Stimulated activated CD8-positive, alpha-beta memory T cell treated with anti-CD3 and anti-CD28 coated beads, Interleukin-12 subunit alpha, Interleukin-12 subunit beta, amount 100 ng/mL, for 24 hours (primary cell): ENCODE results near the gene TPCN2.
"Not testable (repeated sequence)": the region's sequence is repeated elsewhere in the genome, so short reads cannot be mapped to it uniquely, and the experiment has no call there.

ENCODE experiments used
- DNase-seq: peaks from one replicate; pipeline ENCODE4 v3.0.0-alpha.2; 2020; ENCODE audit errors: extremely low read depth

TPCN2 gene

GRCh38 chr11:69127884-69128283 lies 79.2 kb downstream of the TPCN2 start:
- DNase-seq, result no peak

GRCh38 chr11:69129053-69129452 lies 80.3 kb downstream of the TPCN2 start:
- DNase-seq, result no peak

GRCh38 chr11:69129647-69130046 lies 80.9 kb downstream of the TPCN2 start:
- no peak for DNase-seq

GRCh38 chr11:69130654-69131053 lies 81.9 kb downstream of the TPCN2 start:
- DNase-seq, result no peak

- no peak for DNase-seq
These were observed 82.4 kb downstream of the TPCN2 start for GRCh38 chr11:69131121-69131566.

- DNase-seq, result no peak
These were observed 83.0 kb downstream of the TPCN2 start for GRCh38 chr11:69131644-69132300.

- DNase-seq, result no peak
These were observed 83.6 kb downstream of the TPCN2 start for GRCh38 chr11:69132301-69132670.

- no peak for DNase-seq
These were observed 84.5 kb downstream of the TPCN2 start for GRCh38 chr11:69133251-69133650.

GRCh38 chr11:69134182-69134581 lies 85.5 kb downstream of the TPCN2 start:
- DNase-seq, result not testable (repeated sequence)

GRCh38 chr11:69134957-69135356 lies 86.2 kb downstream of the TPCN2 start:
- DNase-seq, result no peak

- no peak for DNase-seq
These were observed 87.0 kb downstream of the TPCN2 start for GRCh38 chr11:69135420-69136363.

- no peak for DNase-seq
These were observed 87.7 kb downstream of the TPCN2 start for GRCh38 chr11:69136471-69136870.

- no peak for DNase-seq
These were observed 88.6 kb downstream of the TPCN2 start for GRCh38 chr11:69137151-69137844.

GRCh38 chr11:69138265-69138664 lies 89.5 kb downstream of the TPCN2 start:
- no peak for DNase-seq

GRCh38 chr11:69140161-69140560 lies 91.4 kb downstream of the TPCN2 start:
- DNase-seq, result not testable (repeated sequence)

GRCh38 chr11:69140635-69141034 lies 91.9 kb downstream of the TPCN2 start:
- DNase-seq, result no peak

- no peak for DNase-seq
These were observed 93.0 kb downstream of the TPCN2 start for GRCh38 chr11:69141742-69142141.

GRCh38 chr11:69142895-69143294 lies 94.2 kb downstream of the TPCN2 start:
- no peak for DNase-seq

GRCh38 chr11:69144316-69145049 lies 95.8 kb downstream of the TPCN2 start:
- no peak for DNase-seq

- no peak for DNase-seq
These were observed 96.3 kb downstream of the TPCN2 start for GRCh38 chr11:69145050-69145380.

- no peak for DNase-seq
These were observed 99.6 kb downstream of the TPCN2 start for GRCh38 chr11:69148377-69148762.

GRCh38 chr11:69148806-69149205 lies 100.1 kb downstream of the TPCN2 start:
- DNase-seq, result no peak
